ENCODE measurements around the gene GLOD4.
"Not testable (repeated sequence)": the region's sequence is repeated elsewhere in the genome, so short reads cannot be mapped to it uniquely, and the experiment has no call there.

Gene GLOD4

DNA sequence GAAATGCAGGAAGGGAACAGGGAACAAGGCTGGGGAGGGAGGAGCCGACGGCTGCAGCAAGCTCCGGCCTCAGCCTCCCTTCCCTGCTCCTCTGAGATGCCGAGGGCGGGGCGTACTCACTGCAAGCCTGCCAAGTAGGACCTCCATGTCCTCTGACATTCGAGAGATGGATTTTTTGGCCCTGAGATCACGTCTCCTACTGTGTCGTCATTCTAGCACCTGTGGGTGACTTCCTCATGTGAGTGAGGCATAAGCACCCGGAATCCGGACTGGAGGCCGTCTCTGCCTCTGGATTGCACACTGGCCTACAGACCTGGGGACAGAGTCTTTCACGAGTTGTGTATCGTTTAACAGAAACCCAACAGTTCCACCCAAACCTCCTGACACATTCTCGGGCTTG, 14.5 kb upstream of the GLOD4 start:
- TF ChIP-seq, protein P1, sequence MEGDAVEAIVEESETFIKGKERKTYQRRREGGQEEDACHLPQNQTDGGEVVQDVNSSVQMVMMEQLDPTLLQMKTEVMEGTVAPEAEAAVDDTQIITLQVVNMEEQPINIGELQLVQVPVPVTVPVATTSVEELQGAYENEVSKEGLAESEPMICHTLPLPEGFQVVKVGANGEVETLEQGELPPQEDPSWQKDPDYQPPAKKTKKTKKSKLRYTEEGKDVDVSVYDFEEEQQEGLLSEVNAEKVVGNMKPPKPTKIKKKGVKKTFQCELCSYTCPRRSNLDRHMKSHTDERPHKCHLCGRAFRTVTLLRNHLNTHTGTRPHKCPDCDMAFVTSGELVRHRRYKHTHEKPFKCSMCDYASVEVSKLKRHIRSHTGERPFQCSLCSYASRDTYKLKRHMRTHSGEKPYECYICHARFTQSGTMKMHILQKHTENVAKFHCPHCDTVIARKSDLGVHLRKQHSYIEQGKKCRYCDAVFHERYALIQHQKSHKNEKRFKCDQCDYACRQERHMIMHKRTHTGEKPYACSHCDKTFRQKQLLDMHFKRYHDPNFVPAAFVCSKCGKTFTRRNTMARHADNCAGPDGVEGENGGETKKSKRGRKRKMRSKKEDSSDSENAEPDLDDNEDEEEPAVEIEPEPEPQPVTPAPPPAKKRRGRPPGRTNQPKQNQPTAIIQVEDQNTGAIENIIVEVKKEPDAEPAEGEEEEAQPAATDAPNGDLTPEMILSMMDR (IDR thresholded peaks at IDR 0.05; ENCODE audit: extremely low read depth, insufficient read depth, missing control alignments): no peak
- DNase-seq (ENCODE audit: low spot score): no peak
- in situ Hi-C loops (cut with MboI; ENCODE audit: low pct_unique_long_range_greater_than_20kb, low sequenced_read_pairs, unreplicated experiment): no loop called here

DNA sequence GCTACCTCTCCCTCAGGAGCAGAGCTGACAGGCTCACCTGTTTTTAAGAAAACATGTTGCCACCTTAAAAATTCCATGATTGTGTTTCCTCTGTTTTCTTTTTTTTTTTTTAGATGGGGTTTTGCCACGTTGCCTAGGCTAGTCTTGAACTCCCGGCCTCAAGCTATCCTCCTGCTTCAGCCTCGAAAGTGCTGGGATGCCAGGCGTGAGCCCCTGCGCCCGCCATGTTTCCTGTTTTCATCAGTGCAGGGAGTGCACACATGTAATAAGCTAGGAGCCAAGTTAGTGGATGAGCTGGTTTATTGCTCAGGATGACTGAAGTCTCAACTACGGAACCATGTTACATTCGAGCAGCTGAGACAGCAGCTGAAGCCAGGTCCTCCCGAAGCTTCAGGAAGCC, 13.6 kb upstream of the GLOD4 start:
- TF ChIP-seq, protein P1 (IDR thresholded peaks at IDR 0.05; ENCODE audit: extremely low read depth, insufficient read depth, missing control alignments): no peak
- no peak for DNase-seq (ENCODE audit: low spot score)
- in situ Hi-C loops (cut with MboI; ENCODE audit: low pct_unique_long_range_greater_than_20kb, low sequenced_read_pairs, unreplicated experiment): no loop called here

DNA sequence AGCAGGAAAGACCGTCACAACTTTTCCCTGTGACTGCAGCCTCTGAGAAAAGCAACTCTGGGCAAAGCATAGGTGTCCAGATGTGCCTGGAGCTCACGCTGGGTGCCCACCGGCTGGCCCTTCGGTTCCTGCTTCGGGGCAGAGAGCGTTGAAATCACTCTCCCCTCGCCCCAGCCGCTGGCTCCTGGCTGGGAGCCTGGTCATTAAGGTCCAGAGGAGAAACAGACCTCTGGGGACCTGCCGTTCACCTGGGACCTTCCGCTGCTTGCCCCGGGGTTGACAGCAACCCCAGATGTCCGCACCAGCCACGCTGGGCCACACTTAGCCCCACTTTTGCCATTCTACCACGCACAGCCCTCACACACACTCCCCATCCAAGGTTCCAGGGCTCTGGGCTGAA, 13.2 kb upstream of the GLOD4 start:
- peak; percentile 15 for DNase-seq (ENCODE audit: low spot score)
- TF ChIP-seq, protein P1 (IDR thresholded peaks at IDR 0.05; ENCODE audit: extremely low read depth, insufficient read depth, missing control alignments): no peak
- in situ Hi-C loops (cut with MboI; ENCODE audit: low pct_unique_long_range_greater_than_20kb, low sequenced_read_pairs, unreplicated experiment): no loop called here

DNA sequence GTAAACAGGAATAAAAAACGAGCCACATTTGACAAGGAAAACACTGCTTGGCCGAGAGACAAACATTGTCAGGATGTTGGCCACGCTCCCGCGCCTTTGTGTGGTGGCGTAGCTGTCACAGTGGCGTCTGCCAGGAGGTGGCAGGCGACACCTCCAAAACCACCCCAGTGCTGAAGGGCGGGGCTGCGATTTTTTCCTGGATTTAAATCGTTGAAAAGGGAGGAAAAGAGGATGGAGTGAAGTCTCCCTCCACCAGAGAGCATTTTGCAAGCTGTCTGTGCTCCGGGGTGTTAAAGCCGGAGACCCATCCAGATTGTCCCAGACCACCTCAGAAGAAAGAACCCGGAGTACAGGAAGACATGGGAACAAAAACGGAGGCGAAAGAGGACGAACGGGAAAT, 12.8 kb upstream of the GLOD4 start:
- DNase-seq (ENCODE audit: low spot score): peak; percentile 85
- in situ Hi-C loops (cut with MboI; ENCODE audit: low pct_unique_long_range_greater_than_20kb, low sequenced_read_pairs, unreplicated experiment): no loop called here
- TF ChIP-seq, protein P1 (IDR thresholded peaks at IDR 0.05; ENCODE audit: extremely low read depth, insufficient read depth, missing control alignments): peak; percentile 73

DNA sequence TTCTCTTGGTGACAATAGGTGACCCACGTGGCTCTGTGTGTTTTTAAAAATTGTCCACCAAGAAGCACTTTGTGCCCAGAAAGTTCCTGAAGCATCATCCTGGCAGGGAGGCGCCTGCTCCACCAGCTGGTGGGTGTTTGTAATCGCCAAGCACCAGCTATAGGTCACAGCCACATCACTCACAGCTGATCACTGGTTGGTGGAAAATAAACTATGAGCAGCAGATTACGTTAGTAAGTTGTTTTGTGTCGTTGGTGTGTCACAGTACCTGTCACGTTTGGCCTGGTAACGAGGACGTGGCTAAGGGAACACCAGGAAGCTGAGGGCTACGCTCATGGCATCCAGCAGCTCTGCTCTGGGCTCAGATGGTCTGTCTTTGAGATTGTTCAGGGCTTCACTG, 10.2 kb upstream of the GLOD4 start:
- in situ Hi-C loops (cut with MboI; ENCODE audit: low pct_unique_long_range_greater_than_20kb, low sequenced_read_pairs, unreplicated experiment): no loop called here
- TF ChIP-seq, protein P1 (IDR thresholded peaks at IDR 0.05; ENCODE audit: extremely low read depth, insufficient read depth, missing control alignments): no peak
- no peak for DNase-seq (ENCODE audit: low spot score)

DNA sequence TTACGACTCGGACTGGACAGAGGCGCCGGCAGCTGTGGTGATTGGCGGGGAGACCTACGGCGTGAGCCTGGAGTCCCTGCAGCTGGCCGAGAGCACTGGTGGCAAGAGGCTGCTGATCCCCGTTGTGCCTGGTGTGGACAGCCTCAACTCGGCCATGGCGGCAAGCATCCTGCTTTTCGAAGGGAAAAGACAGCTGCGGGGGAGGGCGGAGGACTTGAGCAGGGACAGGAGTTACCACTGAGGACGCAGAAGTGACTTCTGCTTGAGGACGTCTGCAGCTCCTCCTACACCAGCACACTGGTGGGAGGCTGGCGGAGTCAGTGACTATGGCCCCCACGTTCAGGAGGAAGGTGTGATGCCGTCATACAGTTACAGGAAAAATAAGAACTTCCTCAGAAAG, 9.7 kb upstream of the GLOD4 start:
- DNase-seq (ENCODE audit: low spot score): no peak
- TF ChIP-seq, protein P1 (IDR thresholded peaks at IDR 0.05; ENCODE audit: extremely low read depth, insufficient read depth, missing control alignments): no peak
- in situ Hi-C loops (cut with MboI; ENCODE audit: low pct_unique_long_range_greater_than_20kb, low sequenced_read_pairs, unreplicated experiment): no loop called here

DNA sequence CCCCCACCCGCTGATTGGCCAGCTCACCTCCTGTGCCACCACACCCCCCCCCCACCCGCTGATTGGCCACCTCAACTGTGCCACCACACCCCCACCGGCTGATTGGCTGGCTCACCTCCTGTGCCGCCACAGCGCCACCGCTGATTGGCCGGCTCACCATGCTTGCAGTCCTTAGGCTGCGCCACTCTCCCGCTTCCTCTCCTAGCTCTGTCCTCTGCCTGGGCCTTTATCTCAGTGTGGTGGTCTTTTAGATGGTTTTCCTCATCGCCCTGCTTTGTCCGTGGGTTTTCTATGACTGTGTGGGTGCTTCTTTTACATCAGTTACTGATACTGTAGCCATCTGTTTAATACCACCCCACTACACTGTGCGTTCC, 8.8 kb upstream of the GLOD4 start:
- in situ Hi-C loops (cut with MboI; ENCODE audit: low pct_unique_long_range_greater_than_20kb, low sequenced_read_pairs, unreplicated experiment); DNase-seq (ENCODE audit: low spot score): not testable (repeated sequence)

DNA sequence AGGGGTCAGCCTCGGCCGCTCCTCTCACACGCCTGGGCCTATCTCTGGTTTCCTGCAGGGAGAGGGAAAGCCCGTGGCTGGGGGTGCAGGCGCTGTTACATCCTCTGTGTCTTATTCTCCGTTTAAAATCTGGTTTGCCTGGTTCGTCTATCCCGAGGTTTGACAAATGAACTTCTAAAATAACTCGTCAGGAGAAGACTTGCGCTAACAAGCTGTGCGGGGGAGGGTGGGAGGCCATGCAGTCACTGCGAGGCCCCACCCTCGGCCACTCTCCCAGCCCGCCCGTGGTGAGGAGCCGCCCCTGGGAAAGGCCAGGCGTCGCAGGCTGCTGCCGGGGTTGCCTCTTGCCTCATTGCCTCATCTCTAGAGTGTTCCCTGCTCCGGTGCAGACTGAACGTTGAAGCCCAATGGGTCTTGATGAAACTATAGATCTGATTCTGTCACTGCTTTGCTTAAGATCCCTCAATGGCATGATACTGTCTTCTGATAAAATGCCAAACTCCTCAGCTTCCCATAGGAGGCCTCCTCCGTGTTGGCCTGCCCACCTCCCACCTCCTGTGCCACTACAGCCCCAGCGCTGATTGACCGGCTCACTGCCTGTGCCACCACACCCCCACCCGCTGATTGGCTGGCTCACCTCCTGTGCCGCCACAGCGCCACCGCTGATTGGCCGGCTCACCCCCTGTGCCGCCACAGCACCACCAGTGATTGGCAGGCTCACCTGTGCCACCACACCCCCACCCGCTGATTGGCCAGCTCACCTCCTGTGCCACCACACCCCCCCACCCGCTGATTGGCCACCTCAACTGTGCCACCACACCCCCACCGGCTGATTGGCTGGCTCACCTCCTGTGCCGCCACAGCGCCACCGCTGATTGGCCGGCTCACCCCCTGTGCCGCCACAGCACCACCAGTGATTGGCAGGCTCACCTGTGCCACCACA, 8.1 kb upstream of the GLOD4 start:
- in situ Hi-C loops (cut with MboI; ENCODE audit: low pct_unique_long_range_greater_than_20kb, low sequenced_read_pairs, unreplicated experiment): loop anchor here (10.0 kb wide), 1 partner anchor 195 kb away; no protein-coding TSS in a partner anchor
- not testable (repeated sequence) for DNase-seq (ENCODE audit: low spot score)

Measured in GM13977 (cell line).